SK-N-SH (cell line): ENCODE data around the gene MAP2K2. TPM values are rescaled to one million over a fixed set of nuclear protein-coding genes. Genes with fewer than 3 reads are reported as not detected.

Experiments
- CTCF ChIA-PET: fragments of 300-600, 350-600 bp; formaldehyde crosslinking; extraction: SDS; loops from one replicate; lab custom pipeline; 2021; lab: Yijun Ruan, JAX
- POLR2A ChIA-PET: fragments of 350-600 bp; sonication (Branson Sonifier 250); formaldehyde crosslinking; extraction: SDS; loops from one replicate; lab custom pipeline; 2020; ENCODE audit warnings: antibody characterized with exemption, inconsistent platforms; lab: Yijun Ruan, JAX
- DNase-seq: peaks from one replicate; pipeline ENCODE4 v3.0.0; 2012
- H2AFZ ChIP-seq: fragments of 200-600 bp; sonication (generic); 2 replicates; pipeline ENCODE4 v1.8.1; 2016; ENCODE audit warnings: antibody characterized with exemption, mild to moderate bottlenecking, low read depth
- H3F3A ChIP-seq: fragments of 200-600 bp; sonication (generic); replicated peaks from 2 replicates; pipeline ENCODE3; 2016; ENCODE audit warnings: antibody characterized with exemption, mild to moderate bottlenecking; ENCODE audit not compliant: insufficient read depth
- H3K27ac ChIP-seq, 2 experiments: fragments of 200-500 bp in 1 of 2; fragments of 200-600 bp in 1 of 2; sonication (Bioruptor generic) in 1 of 2; sonication (generic), shearing (Covaris generic) in 1 of 2; 2 replicates each; pipeline versions ENCODE4 v1.5.1 to v1.6.1; 2014 to 2016; ENCODE audit warnings: low read depth in 2 of 2, inconsistent platforms in 1 of 2, low read length in 1 of 2, mild to moderate bottlenecking in 1 of 2, mixed read lengths in 1 of 2
- H3K27me3 ChIP-seq: fragments of 200-600 bp; sonication (generic), shearing (Covaris generic); 2 replicates; pipeline ENCODE4 v1.6.1; 2016; ENCODE audit warnings: mixed run types; ENCODE audit not compliant: insufficient read depth
- H3K36me3 ChIP-seq, 2 experiments: fragments of 200-500 bp in 1 of 2; fragments of 200-600 bp in 1 of 2; sonication (Bioruptor generic) in 1 of 2; sonication (generic) in 1 of 2; replicated peaks in 1 of 2; 2 replicates each; pipeline versions ENCODE3 to v1.5.1; 2014 to 2016; ENCODE audit warnings: low read length in 1 of 2, mild to moderate bottlenecking in 1 of 2; ENCODE audit not compliant: insufficient read depth in 2 of 2, control insufficient read depth in 1 of 2
- H3K4me1 ChIP-seq, 2 experiments: fragments of 200-500 bp in 1 of 2; fragments of 200-600 bp in 1 of 2; sonication (Bioruptor generic) in 1 of 2; sonication (generic), shearing (Covaris generic) in 1 of 2; 2 replicates each; pipeline versions ENCODE4 v1.5.1 to v1.6.1; 2014 to 2016; ENCODE audit warnings: low read depth in 1 of 2, low read length in 1 of 2, mixed run types in 1 of 2; ENCODE audit not compliant: insufficient read depth in 2 of 2, control insufficient read depth in 1 of 2
- H3K4me2 ChIP-seq: fragments of 200-600 bp; sonication (generic), shearing (Covaris generic); 2 replicates; pipeline ENCODE4 v1.6.1; 2017; ENCODE audit warnings: mixed run types
- H3K4me3 ChIP-seq, 2 experiments: fragments of 200-500 bp in 1 of 2; fragments of 200-600 bp in 1 of 2; sonication (Bioruptor generic) in 1 of 2; sonication (generic), shearing (Covaris generic) in 1 of 2; 2 replicates each; pipeline versions ENCODE4 v1.5.1 to v1.8.1; 2014 to 2016; ENCODE audit warnings: low read depth in 2 of 2, inconsistent platforms in 1 of 2, low read length in 1 of 2, mild to moderate bottlenecking in 1 of 2, mixed read lengths in 1 of 2, moderate library complexity in 1 of 2
- H3K79me2 ChIP-seq: fragments of 200-600 bp; sonication (generic); 2 replicates; pipeline ENCODE4 v1.8.1; 2017; ENCODE audit warnings: mild to moderate bottlenecking; ENCODE audit not compliant: insufficient read depth
- H3K9ac ChIP-seq: fragments of 200-600 bp; sonication (generic); 2 replicates; pipeline ENCODE4 v1.6.1; 2017; ENCODE audit warnings: mixed run types
- H3K9me2 ChIP-seq: fragments of 200-600 bp; sonication (generic); 2 replicates; pipeline ENCODE4 v1.6.1; 2017; ENCODE audit warnings: mixed run types
- H3K9me3 ChIP-seq: fragments of 200-600 bp; sonication (generic); 2 replicates; pipeline ENCODE4 v1.6.1; 2017; ENCODE audit warnings: mixed run types, mild to moderate bottlenecking, moderate library complexity
- H4K20me1 ChIP-seq: fragments of 200-600 bp; sonication (generic); 2 replicates; pipeline ENCODE4 v1.6.1; 2017; ENCODE audit warnings: mild to moderate bottlenecking, mixed run types; ENCODE audit not compliant: insufficient read depth
- CHD2 ChIP-seq: fragments of 150-350 bp; IDR thresholded peaks from 2 replicates; pipeline ENCODE4 v1.6.1; 2018; ENCODE audit warnings: low read length; ENCODE audit not compliant: partially characterized antibody
- CTCF ChIP-seq: fragments of 200-600 bp; sonication (generic); IDR thresholded peaks from 2 replicates; pipeline ENCODE4 v1.6.1; 2017; ENCODE audit warnings: antibody characterized with exemption, mild to moderate bottlenecking, moderate library complexity
- EP300 ChIP-seq, 2 experiments: IDR thresholded peaks; 2 replicates each; pipeline versions ENCODE4 v1.4.0 to v1.6.1; 2012; ENCODE audit warnings: borderline replicate concordance in 1 of 2, low read depth in 1 of 2, low read length in 1 of 2
- EZH2phosphoT487 ChIP-seq: fragments of 200-600 bp; sonication (generic); IDR thresholded peaks from 2 replicates; pipeline ENCODE4 v1.6.1; 2017; ENCODE audit warnings: low read depth, mixed run types, mild to moderate bottlenecking, antibody characterized with exemption, moderate library complexity, borderline replicate concordance
- FOXJ3 ChIP-seq: sonication (generic); formaldehyde crosslinking; IDR thresholded peaks from 2 replicates; pipeline ENCODE4 v1.5.1; 2020; ENCODE audit warnings: mild to moderate bottlenecking, missing genetic modification reagents
- GATA2 ChIP-seq: sonication (generic); formaldehyde crosslinking; IDR thresholded peaks from 2 replicates; pipeline ENCODE4 v1.5.0; 2020; ENCODE audit warnings: mild to moderate bottlenecking, missing genetic modification reagents
- JUND ChIP-seq: IDR thresholded peaks from 2 replicates; pipeline ENCODE4 v1.4.0; 2012
- MEF2A ChIP-seq: IDR thresholded peaks from 2 replicates; pipeline ENCODE4 v1.4.0; 2012; ENCODE audit warnings: low read depth, borderline replicate concordance
- MXI1 ChIP-seq: IDR thresholded peaks from 2 replicates; pipeline ENCODE4 v1.6.1; 2012; ENCODE audit warnings: mild to moderate bottlenecking, low read depth, low read length, improper control_type of control experiment
- RCOR1 ChIP-seq: fragments of 150-350 bp; IDR thresholded peaks from 2 replicates; pipeline ENCODE4 v1.6.1; 2017; ENCODE audit warnings: antibody characterized with exemption, low read length
- RXRA ChIP-seq: IDR thresholded peaks from 2 replicates; pipeline ENCODE4 v1.4.0; 2012; ENCODE audit warnings: low read depth, mild to moderate bottlenecking, borderline replicate concordance
- SIN3A ChIP-seq: IDR thresholded peaks from 2 replicates; pipeline ENCODE4 v1.6.1; 2012; ENCODE audit warnings: low read depth, mild to moderate bottlenecking, low read length, moderate library complexity, borderline replicate concordance
- YY1 ChIP-seq: IDR thresholded peaks from 2 replicates; pipeline ENCODE4 v1.4.0; 2012; ENCODE audit warnings: low read depth, mild to moderate bottlenecking
- WGBS: methylation state at CpG from one replicate; pipeline ENCODE4 v1.1.6; 2017; ENCODE audit warnings: low lambda C conversion rate; 5-methylcytosine and 5-hydroxymethylcytosine counted together
- polyA plus RNA-seq, 3 experiments: library from polyadenylated mRNA; depleted of rRNA; stranded (reverse); fragments of >200 nt; gene quantifications; 2 replicates each; pipeline ENCODE4 v1.2.3, GENCODE V29; 2012
- TF ChIP-seq, protein P1 (sequence below): IDR thresholded peaks from 2 replicates; pipeline ENCODE4 v1.4.0; 2012; ENCODE audit warnings: low read depth
- TF ChIP-seq, protein P2 (sequence below): IDR thresholded peaks from 2 replicates; pipeline ENCODE4 v1.4.0; 2012; ENCODE audit warnings: low read depth, borderline replicate concordance
- TF ChIP-seq, protein P3 (sequence below): fragments of 150-350 bp; IDR thresholded peaks from 2 replicates; pipeline ENCODE4 v1.6.1; 2017; ENCODE audit warnings: antibody characterized with exemption, low read length, low read depth, borderline replicate concordance

MAP2K2 gene
- polyA plus RNA-seq, 1 of the 3 experiments (the other 2 are of a cell fraction) = 114 TPM

DNA sequence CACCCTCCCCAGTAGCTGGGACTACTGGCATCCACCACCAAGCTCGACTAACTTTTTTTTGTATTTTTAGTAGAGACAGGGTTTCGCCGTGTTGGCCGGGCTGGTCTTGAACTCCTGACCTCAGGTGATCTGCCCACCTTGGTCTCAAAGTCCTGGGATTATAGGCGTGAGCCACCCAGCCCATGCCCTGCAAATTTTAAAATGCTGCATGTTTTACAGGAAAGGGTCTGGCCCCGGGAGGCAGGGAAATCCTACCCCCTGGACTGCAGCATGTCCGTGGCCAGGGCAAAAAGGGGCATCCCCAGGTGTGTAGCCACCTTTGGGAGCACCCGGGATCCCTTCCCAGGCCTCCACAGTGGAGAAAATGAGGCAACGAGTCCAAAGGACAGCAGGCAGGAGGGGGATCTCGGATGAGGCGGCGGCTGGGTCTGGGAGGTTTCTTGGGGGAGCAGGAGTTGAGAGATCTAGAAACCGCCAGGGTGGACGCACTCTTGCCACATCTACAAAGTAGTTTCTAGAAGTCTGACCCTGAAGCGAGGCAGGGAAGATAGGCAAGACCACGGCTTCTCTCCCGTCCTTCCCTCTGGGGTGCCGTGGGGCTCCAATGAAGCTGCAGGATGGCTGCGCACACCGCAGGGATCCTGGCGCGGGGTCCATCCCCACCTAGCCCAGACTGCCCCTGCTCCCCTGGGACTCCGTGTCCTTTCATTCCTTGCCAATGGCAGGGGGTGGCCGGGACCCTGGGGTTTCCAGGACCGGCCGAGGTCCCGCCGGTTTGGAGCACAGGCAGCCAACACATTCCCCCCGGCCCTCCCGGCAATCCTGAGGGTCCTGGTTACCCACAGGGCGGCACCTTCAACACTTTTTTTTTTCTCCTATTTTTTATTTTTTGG lies 35.9 kb downstream of the MAP2K2 start:
- Histone ChIP-seq H3K4me1 (no peaks in the 10 kb centered on the region), H3K9me2 (no peaks in the 10 kb centered on the region), H3F3A (no peaks in the 10 kb centered on the region), H3K9me3 (no peaks in the 10 kb centered on the region), H3K79me2 (no peaks in the 10 kb centered on the region), H3K9ac (no peak overlapping the region), H3K4me2 (no peak overlapping the region), H4K20me1 (no peaks in the 10 kb centered on the region), H3K4me3 (no peak overlapping the region), H3K36me3 (peaks cover 0 to 11% of the 10 kb centered on the region in 2 experiments), H3K27me3 (no peaks in the 10 kb centered on the region), H2AFZ (no peak overlapping the region), H3K27ac (no peak overlapping the region)
- POLR2A ChIA-PET = no interaction called here
- CTCF ChIA-PET = no interaction called here
- 88% methylated on average over 20 of the region's 31 CpGs for WGBS
- TF ChIP-seq EP300 (IDR thresholded peaks at IDR 0.05; ENCODE audit: borderline replicate concordance in 1 of 2, low read depth in 1 of 2, low read length in 1 of 2) (no peak), CHD2 (no peak), MXI1 (no peak), YY1 (no peak), RXRA (no peak), MEF2A (no peak), SIN3A (no peak), GATA2 (CRISPR knock-in tag) (no peak), JUND (no peak), RCOR1 (no peak), EZH2phosphoT487 (no peak), CTCF (no peak), FOXJ3 (CRISPR knock-in tag) (no peak)
- TF ChIP-seq, protein P1, sequence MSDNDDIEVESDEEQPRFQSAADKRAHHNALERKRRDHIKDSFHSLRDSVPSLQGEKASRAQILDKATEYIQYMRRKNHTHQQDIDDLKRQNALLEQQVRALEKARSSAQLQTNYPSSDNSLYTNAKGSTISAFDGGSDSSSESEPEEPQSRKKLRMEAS = no peak
- TF ChIP-seq, protein P2, sequence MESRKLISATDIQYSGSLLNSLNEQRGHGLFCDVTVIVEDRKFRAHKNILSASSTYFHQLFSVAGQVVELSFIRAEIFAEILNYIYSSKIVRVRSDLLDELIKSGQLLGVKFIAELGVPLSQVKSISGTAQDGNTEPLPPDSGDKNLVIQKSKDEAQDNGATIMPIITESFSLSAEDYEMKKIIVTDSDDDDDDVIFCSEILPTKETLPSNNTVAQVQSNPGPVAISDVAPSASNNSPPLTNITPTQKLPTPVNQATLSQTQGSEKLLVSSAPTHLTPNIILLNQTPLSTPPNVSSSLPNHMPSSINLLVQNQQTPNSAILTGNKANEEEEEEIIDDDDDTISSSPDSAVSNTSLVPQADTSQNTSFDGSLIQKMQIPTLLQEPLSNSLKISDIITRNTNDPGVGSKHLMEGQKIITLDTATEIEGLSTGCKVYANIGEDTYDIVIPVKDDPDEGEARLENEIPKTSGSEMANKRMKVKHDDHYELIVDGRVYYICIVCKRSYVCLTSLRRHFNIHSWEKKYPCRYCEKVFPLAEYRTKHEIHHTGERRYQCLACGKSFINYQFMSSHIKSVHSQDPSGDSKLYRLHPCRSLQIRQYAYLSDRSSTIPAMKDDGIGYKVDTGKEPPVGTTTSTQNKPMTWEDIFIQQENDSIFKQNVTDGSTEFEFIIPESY = no peak
- TF ChIP-seq, protein P3, sequence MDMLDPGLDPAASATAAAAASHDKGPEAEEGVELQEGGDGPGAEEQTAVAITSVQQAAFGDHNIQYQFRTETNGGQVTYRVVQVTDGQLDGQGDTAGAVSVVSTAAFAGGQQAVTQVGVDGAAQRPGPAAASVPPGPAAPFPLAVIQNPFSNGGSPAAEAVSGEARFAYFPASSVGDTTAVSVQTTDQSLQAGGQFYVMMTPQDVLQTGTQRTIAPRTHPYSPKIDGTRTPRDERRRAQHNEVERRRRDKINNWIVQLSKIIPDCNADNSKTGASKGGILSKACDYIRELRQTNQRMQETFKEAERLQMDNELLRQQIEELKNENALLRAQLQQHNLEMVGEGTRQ = no peak
- DNase-seq = no peak
